Left lung (tissue), 10 donors: ENCODE results near the gene GABPA. TPM values are rescaled to one million over a fixed set of nuclear protein-coding genes. Genes with fewer than 3 reads are reported as not detected.
"Not testable (repeated sequence)": the region's sequence is repeated elsewhere in the genome, so short reads cannot be mapped to it uniquely, and the experiment has no call there.

Experiments
- ATAC-seq: fragments of 200-7000 bp; cut with Tn5 transposase; one replicate; pipeline ENCODE4 v1.9.1; 2020; ENCODE audit warnings: moderate library complexity
- DNase-seq, 4 donors: peaks; one replicate each; pipeline ENCODE4 v3.0.0-alpha.2; 2013 to 2020
- H3K27ac ChIP-seq, 2 donors: fragments of 200-600 bp; sonication (generic) in 1 of 2; one replicate each; pipeline versions ENCODE4 v1.5.0 to v1.8.0; 2020 to 2021
- H3K27me3 ChIP-seq, 2 donors: fragments of 200-600 bp; sonication (generic) in 1 of 2; one replicate each; pipeline versions ENCODE4 v1.5.0 to v1.8.0; 2020 to 2021
- H3K36me3 ChIP-seq, 2 donors: fragments of 200-600 bp; sonication (generic) in 1 of 2; one replicate each; pipeline versions ENCODE4 v1.5.0 to v1.8.0; 2020 to 2021
- H3K4me1 ChIP-seq, 2 donors: fragments of 200-600 bp; one replicate each; pipeline ENCODE4 v1.8.0; 2021
- H3K4me3 ChIP-seq, 2 donors: fragments of 200-600 bp; sonication (generic) in 1 of 2; one replicate each; pipeline versions ENCODE4 v1.5.0 to v1.8.0; 2020 to 2021; ENCODE audit warnings: mild to moderate bottlenecking in 1 of 2
- H3K9me3 ChIP-seq, 2 donors: fragments of 200-600 bp; sonication (generic) in 1 of 2; one replicate each; pipeline versions ENCODE4 v1.5.0 to v1.8.0; 2020 to 2021
- CTCF ChIP-seq, 2 donors: fragments of 200-600 bp; sonication (generic) in 1 of 2; IDR thresholded peaks; one replicate each; pipeline versions ENCODE4 v1.5.0 to v1.8.0; 2021; ENCODE audit warnings: antibody characterized with exemption in 2 of 2
- intact Hi-C, 2 donors: fragments of 100-400 bp; cut with DNase I; formaldehyde crosslinking; loops; one replicate each; pipeline versions ENCODE4 v1.11.2 to v1.14.2; 2022
- polyA plus RNA-seq, 6 donors: library from polyadenylated mRNA; unstranded; fragments of 120-200 nt; gene quantifications; one replicate each; pipeline ENCODE4 v1.2.1, GENCODE V29; 2013; ENCODE audit not compliant: insufficient read length in 6 of 6
- total RNA-seq, 2 donors: library from RNA; stranded (reverse); fragmentation: NEBNext Ultra II Directional; extraction: Animal tissue kit (Norgen Biotek cat#: 25700); gene quantifications; one replicate each; pipeline ENCODE4 v1.2.1, GENCODE V29; 2021
- donor health status: DM: no; HTN: yes; CAD: no.
- donor health status: DM: no; HTN: no; CAD: no.

GABPA gene
- total and polyA plus RNA-seq, 8 donors, result 23.5 to 44.5 (median 40.1) TPM

- no peaks in the 10 kb centered on the region for H3K27me3 ChIP-seq
- no peak overlapping the region for H3K27ac ChIP-seq
- no peak overlapping the region for H3K4me3 ChIP-seq
- no peaks in the 10 kb centered on the region for H3K36me3 ChIP-seq
- H3K4me1 ChIP-seq, result no peaks in the 10 kb centered on the region
- DNase-seq, result no peak
- TF ChIP-seq CTCF (IDR thresholded peaks at IDR 0.05), result no peak
- no peak for ATAC-seq
- no peaks in the 10 kb centered on the region for H3K9me3 ChIP-seq
- intact Hi-C loops, result loop anchor here (5.0 to 10.0 kb wide), 2 partner anchors 95 to 102 kb away; partner anchors contain the start of gene MRPL39 (in 1 of the 2)
These were observed 25.0 kb upstream of the GABPA start for GRCh38 chr21:25709684-25710265.

GRCh38 chr21:25710550-25710949 is 24.2 kb upstream of the GABPA start:
- no peaks in the 10 kb centered on the region for H3K27me3 ChIP-seq
- H3K27ac ChIP-seq, result no peak overlapping the region
- intact Hi-C loops, result loop anchor here in 1 of 2 donors (5.0 kb wide), 1 partner anchor 103 kb away; the partner anchor contains the start of gene MRPL39
- no peaks in the 10 kb centered on the region for H3K4me1 ChIP-seq
- H3K9me3 ChIP-seq, result no peaks in the 10 kb centered on the region
- DNase-seq (no peak), ATAC-seq (no peak)
- TF ChIP-seq CTCF (IDR thresholded peaks at IDR 0.05), result no peak
- H3K36me3 ChIP-seq, result peaks cover 0 to 7% of the 10 kb centered on the region in 2 donors
- no peak overlapping the region for H3K4me3 ChIP-seq

- H3K9me3 ChIP-seq, DNase-seq, H3K27ac ChIP-seq, H3K27me3 ChIP-seq, H3K4me3 ChIP-seq, ATAC-seq, H3K4me1 ChIP-seq: not testable (repeated sequence)
- H3K36me3 ChIP-seq, result peaks cover 0 to 18% of the 10 kb centered on the region in 2 donors
- intact Hi-C loops, result loop anchor here in 1 of 2 donors (5.0 kb wide), 1 partner anchor 107 kb away; the partner anchor contains the start of gene MRPL39
These were observed 20.7 kb upstream of the GABPA start for GRCh38 chr21:25714066-25714465.

GRCh38 chr21:25717491-25718147 is 17.2 kb upstream of the GABPA start:
- no peak for DNase-seq
- Histone ChIP-seq H3K4me3 (no peak overlapping the region), H3K9me3 (no peaks in the 10 kb centered on the region), H3K36me3 (peaks cover 0 to 39% of the 10 kb centered on the region in 2 donors), H3K4me1 (no peaks in the 10 kb centered on the region), H3K27ac (no peak overlapping the region), H3K27me3 (no peaks in the 10 kb centered on the region)
- intact Hi-C loops, result no loop called here
- TF ChIP-seq CTCF (IDR thresholded peaks at IDR 0.05), result no peak
- no peak for ATAC-seq

GRCh38 chr21:25721987-25722386 is 12.8 kb upstream of the GABPA start:
- TF ChIP-seq CTCF (IDR thresholded peaks at IDR 0.05), result no peak

More at GRCh38 chr21:25721987-25722386, 12.8 kb upstream of the GABPA start:
- DNase-seq, result no peak
- Histone ChIP-seq H3K36me3 (peaks cover 0 to 65% of the 10 kb centered on the region in 2 donors), H3K27me3 (no peaks in the 10 kb centered on the region), H3K4me1 (no peaks in the 10 kb centered on the region), H3K27ac (no peak overlapping the region), H3K4me3 (no peak overlapping the region), H3K9me3 (no peaks in the 10 kb centered on the region)
- intact Hi-C loops, result no loop called here
- ATAC-seq, result no peak
